C1 segment of cervical spinal cord (tissue), 14 donors: Measurements from ENCODE around the gene NAA60.
"Not testable (repeated sequence)": the region's sequence is repeated elsewhere in the genome, so short reads cannot be mapped to it uniquely, and the experiment has no call there.

Experiments used
- DNase-seq, 14 donors: peaks; one replicate each; lab custom pipeline; 2025; lab: John Stamatoyannopoulos, UW

Gene NAA60

GRCh38 chr16:3461151-3461550 is 17.7 kb downstream of the NAA60 start:
- no peak for DNase-seq

- no peak for DNase-seq
Observed at GRCh38 chr16:3465301-3465700, 21.8 kb downstream of the NAA60 start.

- DNase-seq: no peak
Observed at GRCh38 chr16:3465911-3466584, 22.6 kb downstream of the NAA60 start.

GRCh38 chr16:3467182-3467581 is 23.7 kb downstream of the NAA60 start:
- no peak for DNase-seq

GRCh38 chr16:3467921-3468320 is 24.4 kb downstream of the NAA60 start:
- no peak for DNase-seq

GRCh38 chr16:3468501-3468900 is 25.0 kb downstream of the NAA60 start:
- DNase-seq: no peak

GRCh38 chr16:3469736-3470135 is 26.3 kb downstream of the NAA60 start:
- no peak for DNase-seq

GRCh38 chr16:3470723-3471122 is 27.2 kb downstream of the NAA60 start:
- DNase-seq: peak in 1 of 14 donors; percentile 14

GRCh38 chr16:3471518-3472176 is 28.2 kb downstream of the NAA60 start:
- peak in 1 of 14 donors; percentile 72 for DNase-seq

GRCh38 chr16:3472878-3473595 is 29.6 kb downstream of the NAA60 start:
- DNase-seq: no peak

- DNase-seq: not testable (repeated sequence)
Observed at GRCh38 chr16:3473596-3473943, 30.1 kb downstream of the NAA60 start.

GRCh38 chr16:3474136-3474779 is 30.8 kb downstream of the NAA60 start:
- DNase-seq: no peak

- DNase-seq: not testable (repeated sequence)
Observed at GRCh38 chr16:3474870-3475269, 31.4 kb downstream of the NAA60 start.

GRCh38 chr16:3475604-3476375 is 32.3 kb downstream of the NAA60 start:
- DNase-seq: no peak

GRCh38 chr16:3476409-3476808 is 32.9 kb downstream of the NAA60 start:
- no peak for DNase-seq

- DNase-seq: no peak
Observed at GRCh38 chr16:3478242-3478925, 34.9 kb downstream of the NAA60 start.

- no peak for DNase-seq
Observed at GRCh38 chr16:3479654-3480216, 36.3 kb downstream of the NAA60 start.

GRCh38 chr16:3480901-3481695 is 37.6 kb downstream of the NAA60 start:
- no peak for DNase-seq

- DNase-seq: no peak
Observed at GRCh38 chr16:3481696-3482658, 38.5 kb downstream of the NAA60 start.
